HepG2 (cell line): ENCODE results near the gene FGF14. TPM values are rescaled to one million over a fixed set of nuclear protein-coding genes. Genes with fewer than 3 reads are reported as not detected.

ENCODE experiments used
- ATAC-seq: fragments of 200-7000 bp; cut with Tn5 transposase; 3 replicates; pipeline ENCODE4 v1.9.1; 2020; ENCODE audit warnings: mild to moderate bottlenecking, moderate library complexity
- BruUV-seq: library from RNA; stranded (reverse); fragments of 400-500 nt; replicated peaks from 2 replicates; lab custom pipeline; 2021; lab: Mats Ljungman, UMichigan
- CTCF ChIA-PET: fragments of 300-600 bp; formaldehyde crosslinking; extraction: SDS; loops from one replicate; lab custom pipeline; 2021; ENCODE audit warnings: low total read pairs, inconsistent platforms, low intra/inter-chr PET ratio; lab: Yijun Ruan, JAX
- POLR2A ChIA-PET: fragments of 350-600 bp; sonication (Branson Sonifier 250); formaldehyde crosslinking; loops from one replicate; lab custom pipeline; 2020; ENCODE audit warnings: antibody characterized with exemption, inconsistent platforms; lab: Yijun Ruan, JAX
- DNase-seq: peaks from one replicate; pipeline ENCODE4 v3.0.0-alpha.2; 2015; ENCODE audit warnings: low spot score
- FAIRE-seq: peaks from 3 replicates; lab custom pipeline; 2011; peaks lifted over from hg19 to GRCh38; lab: Jason Lieb, UNC
- H2AFZ ChIP-seq: one replicate; pipeline ENCODE4 v1.6.1; 2011; ENCODE audit warnings: low read length, inconsistent platforms
- H3K27ac ChIP-seq: fragments of 300-600 bp; 3 replicates; pipeline ENCODE4 v1.8.0; 2011; ENCODE audit warnings: mixed run types, mild to moderate bottlenecking, mixed read lengths, low read length, inconsistent platforms; ENCODE audit not compliant: insufficient read depth; ENCODE audit errors: extremely low read length
- H3K27me3 ChIP-seq, 2 experiments: fragments of 200-600 bp in 1 of 2; 2 replicates in 1 of 2; 3 replicates in 1 of 2; pipeline versions ENCODE4 v1.6.0 to v1.8.0; 2011; ENCODE audit warnings: low read length in 2 of 2, mild to moderate bottlenecking in 2 of 2, moderate library complexity in 2 of 2, inconsistent platforms in 1 of 2; ENCODE audit not compliant: insufficient read depth in 2 of 2, control insufficient read depth in 1 of 2
- H3K36me3 ChIP-seq, 2 experiments: fragments of 200-600 bp in 1 of 2; replicated peaks in 1 of 2; 2 replicates in 1 of 2; 3 replicates in 1 of 2; pipeline versions ENCODE4 v1.5.1 to v1.8.0; 2011; ENCODE audit warnings: low read length in 2 of 2, inconsistent platforms in 1 of 2; ENCODE audit not compliant: insufficient read depth in 2 of 2, control insufficient read depth in 1 of 2
- H3K4me1 ChIP-seq: 2 replicates; pipeline ENCODE4 v1.5.1; 2012; ENCODE audit warnings: low read length, inconsistent platforms; ENCODE audit not compliant: insufficient read depth
- H3K4me2 ChIP-seq: 2 replicates; pipeline ENCODE4 v1.6.0; 2011; ENCODE audit warnings: low read depth, low read length, inconsistent platforms
- H3K4me3 ChIP-seq, 3 experiments: fragments of 200-600 bp in 1 of 3; sonication (generic), shearing (Covaris generic) in 1 of 3; replicated peaks in 1 of 3; 2 replicates each; pipeline ENCODE4 v1.5.1; 2011 to 2016; ENCODE audit warnings: low read length in 3 of 3, inconsistent platforms in 2 of 3, low read depth in 2 of 3, mild to moderate bottlenecking in 2 of 3, control low read depth in 1 of 3, mixed read lengths in 1 of 3; ENCODE audit not compliant: insufficient read depth in 1 of 3
- H3K79me2 ChIP-seq: one replicate; pipeline ENCODE4 v1.6.1; 2011; ENCODE audit warnings: low read length, inconsistent platforms; ENCODE audit not compliant: insufficient read depth
- H3K9ac ChIP-seq: 2 replicates; pipeline ENCODE4 v1.6.0; 2011; ENCODE audit warnings: mild to moderate bottlenecking, low read depth, low read length, inconsistent platforms; ENCODE audit not compliant: insufficient read depth
- H3K9me3 ChIP-seq: 2 replicates; pipeline ENCODE4 v1.5.1; 2012; ENCODE audit warnings: mild to moderate bottlenecking, low read length
- H4K20me1 ChIP-seq: 2 replicates; pipeline ENCODE4 v1.6.0; 2011; ENCODE audit warnings: inconsistent platforms, mild to moderate bottlenecking, low read length, moderate library complexity; ENCODE audit not compliant: insufficient read depth
- ATAD3A ChIP-seq: sonication (generic); formaldehyde crosslinking; IDR thresholded peaks from 2 replicates; pipeline ENCODE4 v1.4.0; 2020; ENCODE audit warnings: missing genetic modification reagents
- CEBPB ChIP-seq: IDR thresholded peaks from 2 replicates; pipeline ENCODE4 v1.6.1; 2011; ENCODE audit warnings: low read depth, low read length, improper control_type of control experiment, borderline replicate concordance
- FLYWCH1 ChIP-seq: sonication (generic); formaldehyde crosslinking; IDR thresholded peaks from 2 replicates; pipeline ENCODE4 v1.8.1; 2023; ENCODE audit warnings: mild to moderate bottlenecking, missing genetic modification reagents
- HNRNPUL1 ChIP-seq: fragments of 200-400 bp; formaldehyde crosslinking; IDR thresholded peaks from 2 replicates; pipeline ENCODE4 v1.6.1; 2017; ENCODE audit warnings: low read depth, mild to moderate bottlenecking, low read length, moderate library complexity
- HOXA3 ChIP-seq: sonication (generic); formaldehyde crosslinking; IDR thresholded peaks from 2 replicates; pipeline ENCODE4 v1.5.0; 2020; ENCODE audit warnings: missing genetic modification reagents
- HOXA9 ChIP-seq: sonication (generic); formaldehyde crosslinking; IDR thresholded peaks from 2 replicates; pipeline ENCODE4 v1.8.1; 2022; ENCODE audit warnings: missing genetic modification reagents, mild to moderate bottlenecking, moderate library complexity, borderline replicate concordance
- NFIC ChIP-seq: IDR thresholded peaks from 2 replicates; pipeline ENCODE4 v1.6.1; 2012; ENCODE audit warnings: mild to moderate bottlenecking, low read length, inconsistent platforms
- NRL ChIP-seq: sonication (generic); formaldehyde crosslinking; IDR thresholded peaks from 2 replicates; pipeline ENCODE4 v1.5.0; 2020; ENCODE audit warnings: missing genetic modification reagents, mild to moderate bottlenecking, moderate library complexity, borderline replicate concordance
- POLR2AphosphoS5 ChIP-seq: IDR thresholded peaks from 2 replicates; pipeline ENCODE4 v1.6.1; 2012; ENCODE audit warnings: low read depth, low read length
- TBL1XR1 ChIP-seq: fragments of 150-350 bp; IDR thresholded peaks from 2 replicates; pipeline ENCODE4 v1.6.1; 2014; ENCODE audit warnings: borderline replicate concordance, low read length; ENCODE audit not compliant: partially characterized antibody
- TERF1 ChIP-seq: sonication (generic); formaldehyde crosslinking; IDR thresholded peaks from 2 replicates; pipeline ENCODE4 v1.8.0; 2022; ENCODE audit warnings: mild to moderate bottlenecking, missing genetic modification reagents, moderate library complexity
- TFDP1 ChIP-seq: IDR thresholded peaks from 2 replicates; pipeline ENCODE4 v1.6.1; 2016; ENCODE audit warnings: missing compliant biosample characterization, missing genetic modification reagents, borderline replicate concordance
- TOE1 ChIP-seq: sonication (generic); formaldehyde crosslinking; IDR thresholded peaks from 2 replicates; pipeline ENCODE4 v1.4.0; 2020; ENCODE audit warnings: mild to moderate bottlenecking, missing genetic modification reagents
- ZNF275 ChIP-seq: sonication (generic); formaldehyde crosslinking; IDR thresholded peaks from 2 replicates; pipeline ENCODE4 v1.8.0; 2022; ENCODE audit warnings: missing genetic modification reagents, mild to moderate bottlenecking, inconsistent platforms, borderline replicate concordance
- ZNF337 ChIP-seq: sonication (generic); formaldehyde crosslinking; IDR thresholded peaks from 2 replicates; pipeline ENCODE4 v1.5.1; 2020; ENCODE audit warnings: missing genetic modification reagents, low read depth, mild to moderate bottlenecking, borderline replicate concordance
- ZNF557 ChIP-seq: sonication (generic); formaldehyde crosslinking; IDR thresholded peaks from 2 replicates; pipeline ENCODE4 v1.4.0; 2020; ENCODE audit warnings: missing genetic modification reagents
- ZNF564 ChIP-seq: sonication (generic); formaldehyde crosslinking; IDR thresholded peaks from 2 replicates; pipeline ENCODE4 v1.8.1; 2023; ENCODE audit warnings: mild to moderate bottlenecking, missing genetic modification reagents
- WGBS: methylation state at CpG from one replicate; pipeline ENCODE4 v1.1.6; 2017; ENCODE audit warnings: low lambda C conversion rate; 5-methylcytosine and 5-hydroxymethylcytosine counted together
- in situ Hi-C: cut with HindIII; loops from 2 replicates; pipeline ENCODE4 v1.10.0; 2017; ENCODE audit warnings: low pct_unique_long_range_greater_than_20kb; ENCODE audit not compliant: extremely low pct_ligation_motif_present
- intact Hi-C: fragments of 100-400 bp; cut with micrococcal nuclease; formaldehyde crosslinking; loops from one replicate; pipeline ENCODE4 v1.10.0; 2022; ENCODE audit not compliant: unreplicated experiment
- polyA plus RNA-seq, 8 experiments: library from polyadenylated mRNA; depleted of rRNA in 3 of 8; stranded (reverse) in 7 of 8; unstranded in 1 of 8; fragments of >200 nt; fragmentation: Illumina TruSeq in 4 of 8; extraction: Trizol in 4 of 8; gene quantifications; 2 replicates each; pipeline versions ENCODE4 v1.2.1 to v1.2.3, GENCODE V29; 2011 to 2016; ENCODE audit warnings: low read depth in 4 of 8, missing spikeins in 1 of 8, mixed read lengths in 1 of 8; ENCODE audit not compliant: insufficient read depth in 1 of 8
- total RNA-seq, 5 experiments: library from RNA; depleted of rRNA; stranded (reverse); fragments of >200 nt; fragmentation: Illumina TruSeq; extraction: Trizol; gene quantifications; 2 replicates each; pipeline ENCODE4 v1.2.3, GENCODE V29; 2016; ENCODE audit warnings: low read depth in 1 of 5
- TF ChIP-seq, protein P1 (sequence below): IDR thresholded peaks from 2 replicates; pipeline ENCODE4 v1.6.1; 2018; ENCODE audit warnings: missing genetic modification reagents, mild to moderate bottlenecking, missing compliant biosample characterization
- TF ChIP-seq, protein P2 (sequence below): sonication (generic); formaldehyde crosslinking; IDR thresholded peaks from 2 replicates; pipeline ENCODE4 v1.4.0; 2020; ENCODE audit warnings: missing genetic modification reagents, borderline replicate concordance

The FGF14 gene
- total and polyA plus RNA-seq, 2 of the 13 experiments (the other 11 are each of a cell fraction or from before 2014, with no cell fraction given): not detected

GRCh38 chr13:102097708-102098107, 304.1 kb downstream of the FGF14 start:
- CTCF ChIA-PET: no interaction called here
- no peak for FAIRE-seq
- no peaks in the 10 kb centered on the region for H3K36me3 ChIP-seq

More at GRCh38 chr13:102097708-102098107, 304.1 kb downstream of the FGF14 start:
- no peak for DNase-seq
- Histone ChIP-seq H3K79me2 (no peaks in the 10 kb centered on the region), H3K4me3 (no peak overlapping the region), H2AFZ (no peak overlapping the region), H3K27me3 (no peaks in the 10 kb centered on the region), H3K9ac (no peak overlapping the region), H3K4me1 (no peaks in the 10 kb centered on the region), H4K20me1 (no peaks in the 10 kb centered on the region), H3K4me2 (no peak overlapping the region), H3K27ac (no peak overlapping the region), H3K9me3 (no peaks in the 10 kb centered on the region)
- POLR2A ChIA-PET: no interaction called here
- WGBS: 0% methylated on average over 5 of the region's 5 CpGs
- in situ Hi-C loops: no loop called here
- intact Hi-C loops: no loop called here
- no peak for TF ChIP-seq CEBPB
- TF ChIP-seq NRL: no peak
- TF ChIP-seq, protein P1, sequence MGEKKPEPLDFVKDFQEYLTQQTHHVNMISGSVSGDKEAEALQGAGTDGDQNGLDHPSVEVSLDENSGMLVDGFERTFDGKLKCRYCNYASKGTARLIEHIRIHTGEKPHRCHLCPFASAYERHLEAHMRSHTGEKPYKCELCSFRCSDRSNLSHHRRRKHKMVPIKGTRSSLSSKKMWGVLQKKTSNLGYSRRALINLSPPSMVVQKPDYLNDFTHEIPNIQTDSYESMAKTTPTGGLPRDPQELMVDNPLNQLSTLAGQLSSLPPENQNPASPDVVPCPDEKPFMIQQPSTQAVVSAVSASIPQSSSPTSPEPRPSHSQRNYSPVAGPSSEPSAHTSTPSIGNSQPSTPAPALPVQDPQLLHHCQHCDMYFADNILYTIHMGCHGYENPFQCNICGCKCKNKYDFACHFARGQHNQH (CRISPR knock-in tag): no peak
- TF ChIP-seq ZNF275 (CRISPR knock-in tag): no peak
- TF ChIP-seq ZNF557 (CRISPR knock-in tag): no peak
- TF ChIP-seq, protein P2, sequence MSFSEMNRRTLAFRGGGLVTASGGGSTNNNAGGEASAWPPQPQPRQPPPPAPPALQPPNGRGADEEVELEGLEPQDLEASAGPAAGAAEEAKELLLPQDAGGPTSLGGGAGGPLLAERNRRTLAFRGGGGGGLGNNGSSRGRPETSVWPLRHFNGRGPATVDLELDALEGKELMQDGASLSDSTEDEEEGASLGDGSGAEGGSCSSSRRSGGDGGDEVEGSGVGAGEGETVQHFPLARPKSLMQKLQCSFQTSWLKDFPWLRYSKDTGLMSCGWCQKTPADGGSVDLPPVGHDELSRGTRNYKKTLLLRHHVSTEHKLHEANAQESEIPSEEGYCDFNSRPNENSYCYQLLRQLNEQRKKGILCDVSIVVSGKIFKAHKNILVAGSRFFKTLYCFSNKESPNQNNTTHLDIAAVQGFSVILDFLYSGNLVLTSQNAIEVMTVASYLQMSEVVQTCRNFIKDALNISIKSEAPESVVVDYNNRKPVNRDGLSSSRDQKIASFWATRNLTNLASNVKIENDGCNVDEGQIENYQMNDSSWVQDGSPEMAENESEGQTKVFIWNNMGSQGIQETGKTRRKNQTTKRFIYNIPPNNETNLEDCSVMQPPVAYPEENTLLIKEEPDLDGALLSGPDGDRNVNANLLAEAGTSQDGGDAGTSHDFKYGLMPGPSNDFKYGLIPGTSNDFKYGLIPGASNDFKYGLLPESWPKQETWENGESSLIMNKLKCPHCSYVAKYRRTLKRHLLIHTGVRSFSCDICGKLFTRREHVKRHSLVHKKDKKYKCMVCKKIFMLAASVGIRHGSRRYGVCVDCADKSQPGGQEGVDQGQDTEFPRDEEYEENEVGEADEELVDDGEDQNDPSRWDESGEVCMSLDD (CRISPR knock-in tag): no peak
- no peak for TF ChIP-seq ATAD3A
- no peak for TF ChIP-seq NFIC
- TF ChIP-seq TERF1 (CRISPR knock-in tag): no peak
- no peak for TF ChIP-seq POLR2AphosphoS5
- TF ChIP-seq TFDP1 (CRISPR knock-in tag): no peak
- no peak for TF ChIP-seq ZNF564 (CRISPR knock-in tag)
- no peak for TF ChIP-seq HNRNPUL1
- no peak for TF ChIP-seq TBL1XR1
- TF ChIP-seq ZNF337 (CRISPR knock-in tag): no peak
- no peak for TF ChIP-seq TOE1 (CRISPR knock-in tag)
- TF ChIP-seq HOXA9 (CRISPR knock-in tag): no peak
- TF ChIP-seq FLYWCH1 (CRISPR knock-in tag): no peak
- TF ChIP-seq HOXA3 (CRISPR knock-in tag): no peak
- ATAC-seq: no peak
- no TSS peak for BruUV-seq
